ENCODE results near the gene RUNX2. TPM values are rescaled to one million over a fixed set of nuclear protein-coding genes. Genes with fewer than 3 reads are reported as not detected.

The RUNX2 gene
- polyA plus RNA-seq, 1 donor (not counting 4 experiments of a cell fraction or from before 2014, with no cell fraction given): 1.4 TPM

DNA sequence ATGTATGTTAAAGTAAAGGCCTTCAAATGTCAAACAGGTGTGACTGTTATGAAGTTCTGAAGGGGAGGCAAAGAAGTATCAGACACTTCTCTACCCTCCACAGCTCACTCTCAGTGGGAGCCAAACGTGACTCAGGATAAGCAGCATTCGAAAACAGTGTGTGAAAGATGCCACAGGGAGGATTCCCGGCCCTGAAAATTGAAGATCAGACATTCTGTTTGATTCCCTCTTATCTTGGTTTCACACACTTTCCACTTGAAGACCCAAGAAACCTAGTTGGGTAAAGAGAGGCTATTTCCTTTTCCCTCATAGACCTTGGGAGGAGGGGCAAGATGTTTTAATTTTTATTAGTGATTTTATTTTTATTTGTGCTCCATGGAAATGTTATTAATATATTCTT is 213.8 kb downstream of the RUNX2 start:
- H3K4me3 ChIP-seq (ENCODE audit: control insufficient read depth in 2 of 3, extremely low read depth in 1 of 3, insufficient read depth in 2 of 3, low read depth in 1 of 3, low read length in 3 of 3): no peak overlapping the region
- DNase-seq (ENCODE audit: low read depth, low spot score): no peak
- H3K9ac ChIP-seq (ENCODE audit: control insufficient read depth, extremely low read depth, insufficient read depth, low read length): no peak overlapping the region
- no peak overlapping the region for H3K27ac ChIP-seq (ENCODE audit: control insufficient read depth, insufficient read depth, low read length)
- dilution Hi-C loops (cut with MboI; ENCODE audit: extremely low pct_ligation_motif_present, low sequenced_read_pairs): no loop called here
- no peaks in the 10 kb centered on the region for H3K9me3 ChIP-seq (ENCODE audit: control insufficient read depth, low read depth, low read length)
- peaks cover 9% of the 10 kb centered on the region for H3K4me1 ChIP-seq (ENCODE audit: control insufficient read depth, extremely low read depth, insufficient read depth, low read length)
- no peaks in the 10 kb centered on the region for H3K79me2 ChIP-seq (ENCODE audit: control insufficient read depth, insufficient read depth, low read length)
- no peaks in the 10 kb centered on the region for H4K20me1 ChIP-seq (ENCODE audit: control insufficient read depth, extremely low read depth, insufficient read depth, low read length)
- H2AFZ ChIP-seq (ENCODE audit: control insufficient read depth, low read length): no peak overlapping the region
- no peaks in the 10 kb centered on the region for H3K9me1 ChIP-seq (ENCODE audit: control insufficient read depth, extremely low read depth, insufficient read depth, low read length)
- FAIRE-seq: no peak
- no peaks in the 10 kb centered on the region for H3K27me3 ChIP-seq (ENCODE audit: control insufficient read depth, extremely low read depth, insufficient read depth, low read length)
- H3K36me3 ChIP-seq (ENCODE audit: control insufficient read depth in 2 of 2, extremely low read depth in 1 of 2, insufficient read depth in 2 of 2, low read length in 2 of 2): peaks cover 0 to 4% of the 10 kb centered on the region in 2 experiments
- H3K4me2 ChIP-seq (ENCODE audit: control insufficient read depth, extremely low read depth, insufficient read depth, low read depth, low read length): no peak overlapping the region
- TF ChIP-seq, protein P1, sequence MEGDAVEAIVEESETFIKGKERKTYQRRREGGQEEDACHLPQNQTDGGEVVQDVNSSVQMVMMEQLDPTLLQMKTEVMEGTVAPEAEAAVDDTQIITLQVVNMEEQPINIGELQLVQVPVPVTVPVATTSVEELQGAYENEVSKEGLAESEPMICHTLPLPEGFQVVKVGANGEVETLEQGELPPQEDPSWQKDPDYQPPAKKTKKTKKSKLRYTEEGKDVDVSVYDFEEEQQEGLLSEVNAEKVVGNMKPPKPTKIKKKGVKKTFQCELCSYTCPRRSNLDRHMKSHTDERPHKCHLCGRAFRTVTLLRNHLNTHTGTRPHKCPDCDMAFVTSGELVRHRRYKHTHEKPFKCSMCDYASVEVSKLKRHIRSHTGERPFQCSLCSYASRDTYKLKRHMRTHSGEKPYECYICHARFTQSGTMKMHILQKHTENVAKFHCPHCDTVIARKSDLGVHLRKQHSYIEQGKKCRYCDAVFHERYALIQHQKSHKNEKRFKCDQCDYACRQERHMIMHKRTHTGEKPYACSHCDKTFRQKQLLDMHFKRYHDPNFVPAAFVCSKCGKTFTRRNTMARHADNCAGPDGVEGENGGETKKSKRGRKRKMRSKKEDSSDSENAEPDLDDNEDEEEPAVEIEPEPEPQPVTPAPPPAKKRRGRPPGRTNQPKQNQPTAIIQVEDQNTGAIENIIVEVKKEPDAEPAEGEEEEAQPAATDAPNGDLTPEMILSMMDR (optimal IDR thresholded peaks at IDR 0.05 in 1 of 3, IDR thresholded peaks at IDR 0.05 in 1 of 3, conservative IDR thresholded peaks at IDR 0.05 in 1 of 3; ENCODE audit: extremely low read depth in 1 of 3, insufficient read depth in 2 of 3, low read length in 3 of 3): no peak
- TF ChIP-seq EZH2 (IDR thresholded peaks at IDR 0.05; ENCODE audit: low read length): no peak

DNA sequence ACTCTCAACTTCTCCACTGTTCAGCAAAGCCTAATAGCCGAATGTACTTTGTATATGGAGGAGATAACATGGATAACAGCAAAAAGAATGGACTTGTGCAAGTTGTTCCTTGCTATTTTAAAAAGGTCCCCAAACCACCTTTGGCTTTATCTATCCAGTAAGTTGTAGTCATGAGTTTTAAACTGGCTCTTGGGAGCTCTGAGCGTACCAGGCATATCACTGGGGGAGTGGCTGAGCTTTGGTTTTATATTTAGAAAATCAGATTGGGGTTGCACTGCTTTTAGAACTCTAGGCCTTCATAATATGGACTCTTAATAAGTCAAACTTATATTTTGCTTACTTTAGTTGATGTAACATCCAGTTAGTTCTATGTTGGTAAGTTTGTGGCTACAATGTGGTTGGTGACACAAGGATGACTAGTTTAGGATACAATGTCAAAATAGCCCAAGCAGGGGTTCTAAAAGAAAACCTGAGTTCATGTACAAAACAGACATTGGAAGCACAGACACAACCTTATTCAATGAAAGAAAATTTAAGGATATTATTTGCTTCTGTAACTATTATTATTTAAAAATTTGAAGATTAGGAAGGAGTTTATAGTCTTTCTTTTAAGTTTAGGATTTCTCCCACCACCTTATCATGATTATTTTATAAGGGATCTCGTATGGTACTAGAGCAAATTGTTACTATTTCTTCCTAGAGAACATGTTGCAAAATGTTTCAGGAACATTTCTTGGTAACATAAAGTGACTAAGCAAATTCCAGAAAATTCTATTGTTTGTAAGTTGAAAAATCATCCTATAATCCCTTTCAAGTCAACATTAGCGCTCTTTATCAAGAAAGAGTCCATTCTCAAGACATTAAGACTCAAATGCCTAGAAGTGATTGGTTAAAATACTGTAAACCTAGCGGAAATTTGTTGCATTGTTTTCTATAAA is 215.4 kb downstream of the RUNX2 start:
- TF ChIP-seq, protein P1 (optimal IDR thresholded peaks at IDR 0.05 in 1 of 3, IDR thresholded peaks at IDR 0.05 in 1 of 3, conservative IDR thresholded peaks at IDR 0.05 in 1 of 3; ENCODE audit: extremely low read depth in 1 of 3, insufficient read depth in 2 of 3, low read length in 3 of 3): no peak
- TF ChIP-seq EZH2 (IDR thresholded peaks at IDR 0.05; ENCODE audit: low read length): no peak
- peak; percentile 51 for FAIRE-seq
- no peak overlapping the region for H2AFZ ChIP-seq (ENCODE audit: control insufficient read depth, low read length)

More for the DNA sequence above, 215.4 kb downstream of the RUNX2 start:
- Histone ChIP-seq H4K20me1 (ENCODE audit: control insufficient read depth, extremely low read depth, insufficient read depth, low read length) (no peaks in the 10 kb centered on the region), H3K27ac (ENCODE audit: control insufficient read depth, insufficient read depth, low read length) (no peak overlapping the region), H3K4me3 (ENCODE audit: control insufficient read depth in 2 of 3, extremely low read depth in 1 of 3, insufficient read depth in 2 of 3, low read depth in 1 of 3, low read length in 3 of 3) (no peak overlapping the region), H3K4me1 (ENCODE audit: control insufficient read depth, extremely low read depth, insufficient read depth, low read length) (peaks cover 9% of the 10 kb centered on the region), H3K9me3 (ENCODE audit: control insufficient read depth, low read depth, low read length) (no peaks in the 10 kb centered on the region), H3K4me2 (ENCODE audit: control insufficient read depth, extremely low read depth, insufficient read depth, low read depth, low read length) (no peak overlapping the region), H3K79me2 (ENCODE audit: control insufficient read depth, insufficient read depth, low read length) (no peaks in the 10 kb centered on the region), H3K27me3 (ENCODE audit: control insufficient read depth, extremely low read depth, insufficient read depth, low read length) (no peaks in the 10 kb centered on the region), H3K9ac (ENCODE audit: control insufficient read depth, extremely low read depth, insufficient read depth, low read length) (no peak overlapping the region), H3K36me3 (ENCODE audit: control insufficient read depth in 2 of 2, extremely low read depth in 1 of 2, insufficient read depth in 2 of 2, low read length in 2 of 2) (peaks cover 0 to 4% of the 10 kb centered on the region in 2 experiments), H3K9me1 (ENCODE audit: control insufficient read depth, extremely low read depth, insufficient read depth, low read length) (no peaks in the 10 kb centered on the region)
- DNase-seq (ENCODE audit: low read depth, low spot score): peak; percentile 30
- dilution Hi-C loops (cut with MboI; ENCODE audit: extremely low pct_ligation_motif_present, low sequenced_read_pairs): no loop called here
